Left lobe of liver (tissue), 2 donors: ENCODE measurements around the gene RMC1. TPM values are rescaled to one million over a fixed set of nuclear protein-coding genes. Genes with fewer than 3 reads are reported as not detected.
A peak's percentile ranks its signal among the peaks of the same experiment; 100 is the strongest.

Experiments used
- ATAC-seq: fragments of 200-7000 bp; cut with Tn5 transposase; one replicate; pipeline ENCODE4 v1.9.1; 2020; ENCODE audit warnings: mild to moderate bottlenecking, moderate library complexity
- DNase-seq: peaks from one replicate; pipeline ENCODE4 v3.0.0-alpha.2; 2020; ENCODE audit warnings: low spot score
- total RNA-seq: library from RNA; stranded (reverse); gene quantifications from one replicate; pipeline ENCODE4 v1.2.1, GENCODE V29; 2021
- donor health status: DM: no; HTN: no; CAD: no; lungs with moderate emphysema.
- donor health status: DM: no; HTN: yes; CAD: no.

RMC1 gene
- total RNA-seq, 1 donor from 2014 or later, result 18.0 TPM

DNA sequence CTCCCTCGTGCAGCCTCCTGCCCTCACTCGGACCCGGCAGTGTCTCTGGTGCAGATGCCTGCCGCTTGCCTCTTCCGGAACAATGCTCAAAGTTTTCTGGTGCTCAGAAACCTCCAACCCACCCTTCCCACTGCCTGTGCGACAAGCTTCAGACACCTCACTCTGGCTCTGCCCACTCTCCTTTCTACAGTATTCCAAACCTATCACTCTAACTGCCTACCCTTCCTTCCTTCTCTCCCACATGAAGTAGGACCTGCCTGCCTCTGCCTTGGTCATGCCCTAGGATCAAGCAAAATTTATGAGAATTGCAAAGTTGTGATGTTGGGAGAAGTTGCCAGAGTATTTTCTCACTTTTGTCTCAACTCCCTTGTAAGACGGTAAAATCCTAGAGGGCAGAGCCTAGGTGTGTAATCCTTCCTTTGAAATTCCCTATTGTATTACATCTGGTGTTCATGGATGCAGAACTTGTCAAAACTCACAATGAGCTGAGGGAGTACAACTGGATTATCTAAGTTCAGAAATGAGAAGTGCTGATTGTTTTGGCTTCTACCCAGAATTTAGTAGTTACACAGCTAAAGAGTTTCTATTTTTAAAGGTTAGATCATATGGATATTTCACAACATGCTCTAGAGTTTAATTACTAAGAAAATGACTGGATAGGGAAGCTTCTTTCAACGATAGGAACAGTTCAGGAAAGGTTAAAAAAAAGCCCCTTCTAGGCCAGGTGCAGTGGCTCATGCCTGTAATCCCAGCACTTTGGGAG lies 75.8 kb downstream of the RMC1 start:
- ATAC-seq (peak; percentile 44), DNase-seq (no peak)

DNA sequence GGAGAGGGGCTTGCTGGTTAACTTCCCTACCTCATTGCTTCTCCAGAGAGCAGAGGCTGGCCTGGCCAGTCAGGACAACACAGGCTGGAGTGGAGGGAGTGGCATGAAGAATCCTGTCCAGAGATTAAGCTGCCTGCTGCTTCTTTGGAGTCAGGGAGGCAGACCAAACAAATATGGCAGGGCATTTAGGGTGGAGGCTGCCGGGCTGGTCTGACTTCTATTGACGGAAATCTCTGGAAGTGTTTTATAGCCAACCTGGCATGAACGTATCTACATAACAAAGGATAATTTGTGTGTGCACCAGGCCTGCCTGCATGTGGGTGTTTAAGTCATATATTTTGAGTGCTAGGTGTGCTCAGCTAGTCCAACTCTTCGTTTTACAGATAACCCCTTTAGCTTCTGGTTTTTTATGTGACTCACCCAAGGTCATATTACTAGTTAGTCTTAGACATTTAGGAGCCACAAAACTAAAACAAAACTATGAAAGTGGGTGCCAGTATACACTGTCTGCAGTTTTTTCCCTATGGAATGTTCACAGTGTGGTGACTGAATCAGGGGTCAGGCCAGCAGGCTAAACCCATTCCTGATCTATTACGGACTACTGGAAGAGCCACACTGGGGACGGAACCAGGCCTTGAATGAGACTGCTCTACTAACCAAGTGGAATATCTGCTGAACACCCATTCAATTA lies 77.5 kb downstream of the RMC1 start:
- no peak for DNase-seq

More for the DNA sequence above, 77.5 kb downstream of the RMC1 start:
- no peak for ATAC-seq

Other genes starting within 250 kb of the RMC1 start
- 41.0 TPM for gene RIOK3, start 50.2 kb upstream of the RMC1 start, total RNA-seq
- gene NPC1, start 83.0 kb downstream of the RMC1 start, total RNA-seq, result 13.3 TPM
- gene ANKRD29, start 159.4 kb downstream of the RMC1 start, total RNA-seq, result 0.33 TPM
- 1.5 TPM for gene LAMA3, start 185.9 kb downstream of the RMC1 start, total RNA-seq